Cardiac ventricle fibroblast (primary cell): ENCODE measurements around the gene PIP5KL1. TPM values are rescaled to one million over a fixed set of nuclear protein-coding genes. Genes with fewer than 3 reads are reported as not detected.

Source experiments
- total RNA-seq: library from RNA; depleted of rRNA; stranded (reverse); fragments of >200 nt; gene quantifications from 2 replicates; pipeline ENCODE4 v1.2.3, GENCODE V29; 2015

PIP5KL1 gene, protein sequence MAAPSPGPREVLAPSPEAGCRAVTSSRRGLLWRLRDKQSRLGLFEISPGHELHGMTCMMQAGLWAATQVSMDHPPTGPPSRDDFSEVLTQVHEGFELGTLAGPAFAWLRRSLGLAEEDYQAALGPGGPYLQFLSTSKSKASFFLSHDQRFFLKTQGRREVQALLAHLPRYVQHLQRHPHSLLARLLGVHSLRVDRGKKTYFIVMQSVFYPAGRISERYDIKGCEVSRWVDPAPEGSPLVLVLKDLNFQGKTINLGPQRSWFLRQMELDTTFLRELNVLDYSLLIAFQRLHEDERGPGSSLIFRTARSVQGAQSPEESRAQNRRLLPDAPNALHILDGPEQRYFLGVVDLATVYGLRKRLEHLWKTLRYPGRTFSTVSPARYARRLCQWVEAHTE
- total RNA-seq, result 0.44 and 4.5 TPM in 2 replicates

GRCh38 chr9:127930231-127931091 lies at the start of gene PIP5KL1:
PIP5KL1 (minus strand) TSS chr9:127930777; CDS start chr9:127930752, 25 bp downstream.

GRCh38 chr9:127937388-127938297 lies 7.1 kb upstream of the PIP5KL1 start, which contains the start of gene DPM2:
DPM2 (minus strand) TSS chr9:127937854; CDS start chr9:127937820, 34 bp downstream.

GRCh38 chr9:127916720-127917581 lies 13.6 kb downstream of the PIP5KL1 start, which contains the start of gene ST6GALNAC4:
ST6GALNAC4 (minus strand) TSS chr9:127917041; CDS start chr9:127916419, 622 bp downstream.

GRCh38 chr9:127899128-127899943 lies 31.2 kb downstream of the PIP5KL1 start, which contains the start of gene ST6GALNAC6:
ST6GALNAC6 (minus strand) TSS chr9:127899603; CDS start chr9:127897981, 1,622 bp downstream.

GRCh38 chr9:127877566-127877998 lies 53.0 kb downstream of the PIP5KL1 start, which contains the start of gene AK1:
AK1 (minus strand) TSS chr9:127877675; CDS start chr9:127874617, 3,058 bp downstream.

Other genes with a start within 250 kb of the PIP5KL1 start
- not detected in 2 replicates for gene CFAP157, start 223.8 kb downstream of the PIP5KL1 start, total RNA-seq
- 17.0 and 17.7 TPM in 2 replicates for gene PTRH1, start 215.1 kb downstream of the PIP5KL1 start, total RNA-seq
- gene TTC16, start 214.7 kb downstream of the PIP5KL1 start, total RNA-seq, result not detected in 2 replicates
- 6.9 and 7.1 TPM in 2 replicates for gene TOR2A, start 195.5 kb downstream of the PIP5KL1 start, total RNA-seq
- gene SH2D3C, start 152.1 kb downstream of the PIP5KL1 start, total RNA-seq, result 1.1 and 2.5 TPM in 2 replicates
- gene CDK9, start 144.7 kb downstream of the PIP5KL1 start, total RNA-seq, result 49.6 and 59.7 TPM in 2 replicates
- gene FPGS, start 127.9 kb downstream of the PIP5KL1 start, total RNA-seq, result 35.1 and 35.9 TPM in 2 replicates
- 213 and 258 TPM in 2 replicates for gene ENG, start 76.1 kb downstream of the PIP5KL1 start, total RNA-seq
- 53.7 and 57.8 TPM in 2 replicates for gene AK1, start 53.1 kb downstream of the PIP5KL1 start, total RNA-seq
- gene ST6GALNAC6, start 31.2 kb downstream of the PIP5KL1 start, total RNA-seq, result 79.0 and 95.3 TPM in 2 replicates
- gene ST6GALNAC4, start 13.7 kb downstream of the PIP5KL1 start, total RNA-seq, result 67.5 and 83.5 TPM in 2 replicates
- 13.0 and 14.4 TPM in 2 replicates for gene DPM2, start 7.1 kb upstream of the PIP5KL1 start, total RNA-seq
- gene EEIG1, start 50.2 kb upstream of the PIP5KL1 start, total RNA-seq, result 13.5 and 15.4 TPM in 2 replicates
- 7.1 and 8.1 TPM in 2 replicates for gene NAIF1, start 136.5 kb upstream of the PIP5KL1 start, total RNA-seq
- gene SLC25A25, start 137.5 kb upstream of the PIP5KL1 start, total RNA-seq, result 8.0 and 12.2 TPM in 2 replicates
- gene PTGES2, start 197.0 kb upstream of the PIP5KL1 start, total RNA-seq, result 39.4 and 40.7 TPM in 2 replicates
- not detected in 2 replicates for gene LCN2, start 218.7 kb upstream of the PIP5KL1 start, total RNA-seq
- 279 and 292 TPM in 2 replicates for gene BBLN, start 229.5 kb upstream of the PIP5KL1 start, total RNA-seq